ENCODE results near the gene WFDC5. TPM values are rescaled to one million over a fixed set of nuclear protein-coding genes. Genes with fewer than 3 reads are reported as not detected.

Gene WFDC5
- total RNA-seq, 1 donor from 2014 or later, result not detected

- no peak overlapping the region for H3K4me3 Mint-ChIP-seq (ENCODE audit: unreplicated experiment)
- peaks cover 14% of the 10 kb centered on the region for H3K36me3 Mint-ChIP-seq (ENCODE audit: low read depth, unreplicated experiment)
- no peak for TF ChIP-seq CTCF (IDR thresholded peaks at IDR 0.05; ENCODE audit: unreplicated experiment)
- peaks cover 4% of the 10 kb centered on the region for H3K9me3 Mint-ChIP-seq (ENCODE audit: unreplicated experiment)
- H3K27me3 Mint-ChIP-seq (ENCODE audit: unreplicated experiment), result peaks cover 8% of the 10 kb centered on the region
- H3K4me1 Mint-ChIP-seq (ENCODE audit: unreplicated experiment), result peaks cover 8% of the 10 kb centered on the region
- H3K27ac Mint-ChIP-seq (ENCODE audit: unreplicated experiment), result no peak overlapping the region
- no peak for DNase-seq (ENCODE audit: low spot score)
These were observed 27.7 kb downstream of the WFDC5 start for GRCh38 chr20:45087097-45087790.

- peaks cover 8% of the 10 kb centered on the region for H3K4me1 Mint-ChIP-seq (ENCODE audit: unreplicated experiment)
- H3K27me3 Mint-ChIP-seq (ENCODE audit: unreplicated experiment), result peaks cover 8% of the 10 kb centered on the region
- H3K36me3 Mint-ChIP-seq (ENCODE audit: low read depth, unreplicated experiment), result peaks cover 21% of the 10 kb centered on the region
- TF ChIP-seq CTCF (IDR thresholded peaks at IDR 0.05; ENCODE audit: unreplicated experiment), result no peak
- peak overlapping the region; percentile 28 for H3K27ac Mint-ChIP-seq (ENCODE audit: unreplicated experiment)
- H3K9me3 Mint-ChIP-seq (ENCODE audit: unreplicated experiment), result peaks cover 9% of the 10 kb centered on the region
- DNase-seq (ENCODE audit: low spot score), result no peak
- H3K4me3 Mint-ChIP-seq (ENCODE audit: unreplicated experiment), result no peak overlapping the region
These were observed 29.1 kb downstream of the WFDC5 start for GRCh38 chr20:45085867-45086266.

- peaks cover 21% of the 10 kb centered on the region for H3K36me3 Mint-ChIP-seq (ENCODE audit: low read depth, unreplicated experiment)
- H3K27ac Mint-ChIP-seq (ENCODE audit: unreplicated experiment), result peak overlapping the region; percentile 28
- H3K27me3 Mint-ChIP-seq (ENCODE audit: unreplicated experiment), result peaks cover 8% of the 10 kb centered on the region
- no peak for TF ChIP-seq CTCF (IDR thresholded peaks at IDR 0.05; ENCODE audit: unreplicated experiment)
- H3K4me3 Mint-ChIP-seq (ENCODE audit: unreplicated experiment), result no peak overlapping the region
- DNase-seq (ENCODE audit: low spot score), result no peak
- peaks cover 9% of the 10 kb centered on the region for H3K9me3 Mint-ChIP-seq (ENCODE audit: unreplicated experiment)
- H3K4me1 Mint-ChIP-seq (ENCODE audit: unreplicated experiment), result peaks cover 8% of the 10 kb centered on the region
These were observed 29.7 kb downstream of the WFDC5 start for GRCh38 chr20:45085289-45085688.

GRCh38 chr20:45083127-45083526 is 31.8 kb downstream of the WFDC5 start:
- TF ChIP-seq CTCF (IDR thresholded peaks at IDR 0.05; ENCODE audit: unreplicated experiment), result no peak
- no peak overlapping the region for H3K27ac Mint-ChIP-seq (ENCODE audit: unreplicated experiment)
- peaks cover 7% of the 10 kb centered on the region for H3K27me3 Mint-ChIP-seq (ENCODE audit: unreplicated experiment)
- H3K4me3 Mint-ChIP-seq (ENCODE audit: unreplicated experiment), result no peak overlapping the region
- H3K4me1 Mint-ChIP-seq (ENCODE audit: unreplicated experiment), result peaks cover 8% of the 10 kb centered on the region
- no peak for DNase-seq (ENCODE audit: low spot score)
- peaks cover 9% of the 10 kb centered on the region for H3K9me3 Mint-ChIP-seq (ENCODE audit: unreplicated experiment)
- peaks cover 21% of the 10 kb centered on the region for H3K36me3 Mint-ChIP-seq (ENCODE audit: low read depth, unreplicated experiment)

- no peak overlapping the region for H3K27ac Mint-ChIP-seq (ENCODE audit: unreplicated experiment)
- peaks cover 21% of the 10 kb centered on the region for H3K36me3 Mint-ChIP-seq (ENCODE audit: low read depth, unreplicated experiment)
- peaks cover 8% of the 10 kb centered on the region for H3K4me1 Mint-ChIP-seq (ENCODE audit: unreplicated experiment)
- no peak overlapping the region for H3K4me3 Mint-ChIP-seq (ENCODE audit: unreplicated experiment)
- TF ChIP-seq CTCF (IDR thresholded peaks at IDR 0.05; ENCODE audit: unreplicated experiment), result no peak
- peaks cover 9% of the 10 kb centered on the region for H3K9me3 Mint-ChIP-seq (ENCODE audit: unreplicated experiment)
- no peak for DNase-seq (ENCODE audit: low spot score)
- H3K27me3 Mint-ChIP-seq (ENCODE audit: unreplicated experiment), result peaks cover 5% of the 10 kb centered on the region
These were observed 32.5 kb downstream of the WFDC5 start for GRCh38 chr20:45082468-45082867.
